Mammary epithelial cell (primary cell): ENCODE data around the gene ZNF786.

ENCODE experiments used
- EZH2 ChIP-seq: IDR thresholded peaks from 2 replicates; pipeline ENCODE4 v1.6.1; 2012; ENCODE audit warnings: low read length, inconsistent platforms, borderline replicate concordance
- TF ChIP-seq, protein P1 (sequence below), 2 donors: IDR thresholded peaks in 1 of 2; conservative IDR thresholded peaks in 1 of 2; 2 replicates each; pipeline ENCODE4 v1.5.1; 2011 to 2012; ENCODE audit warnings: inconsistent platforms in 2 of 2, low read length in 2 of 2, mild to moderate bottlenecking in 2 of 2, control low read depth in 1 of 2, low read depth in 1 of 2; ENCODE audit not compliant: insufficient read depth in 1 of 2; ENCODE audit errors: extremely low read depth in 1 of 2

GRCh38 chr7:149077594-149077993, 12.9 kb downstream of the ZNF786 start:
- TF ChIP-seq EZH2 = no peak
- TF ChIP-seq, protein P1, sequence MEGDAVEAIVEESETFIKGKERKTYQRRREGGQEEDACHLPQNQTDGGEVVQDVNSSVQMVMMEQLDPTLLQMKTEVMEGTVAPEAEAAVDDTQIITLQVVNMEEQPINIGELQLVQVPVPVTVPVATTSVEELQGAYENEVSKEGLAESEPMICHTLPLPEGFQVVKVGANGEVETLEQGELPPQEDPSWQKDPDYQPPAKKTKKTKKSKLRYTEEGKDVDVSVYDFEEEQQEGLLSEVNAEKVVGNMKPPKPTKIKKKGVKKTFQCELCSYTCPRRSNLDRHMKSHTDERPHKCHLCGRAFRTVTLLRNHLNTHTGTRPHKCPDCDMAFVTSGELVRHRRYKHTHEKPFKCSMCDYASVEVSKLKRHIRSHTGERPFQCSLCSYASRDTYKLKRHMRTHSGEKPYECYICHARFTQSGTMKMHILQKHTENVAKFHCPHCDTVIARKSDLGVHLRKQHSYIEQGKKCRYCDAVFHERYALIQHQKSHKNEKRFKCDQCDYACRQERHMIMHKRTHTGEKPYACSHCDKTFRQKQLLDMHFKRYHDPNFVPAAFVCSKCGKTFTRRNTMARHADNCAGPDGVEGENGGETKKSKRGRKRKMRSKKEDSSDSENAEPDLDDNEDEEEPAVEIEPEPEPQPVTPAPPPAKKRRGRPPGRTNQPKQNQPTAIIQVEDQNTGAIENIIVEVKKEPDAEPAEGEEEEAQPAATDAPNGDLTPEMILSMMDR (conservative IDR thresholded peaks at IDR 0.05 in 1 of 2, IDR thresholded peaks at IDR 0.05 in 1 of 2; ENCODE audit: extremely low read depth in 1 of 2, insufficient read depth in 1 of 2, low read depth in 1 of 2, low read length in 2 of 2) = no peak
